Measurements from ENCODE around the gene OR1F1.
A peak's percentile ranks its signal among the peaks of the same experiment; 100 is the strongest.
"Not testable (repeated sequence)": the region's sequence is repeated elsewhere in the genome, so short reads cannot be mapped to it uniquely, and the experiment has no call there.

OR1F1 gene

GRCh38 chr16:3198334-3199072 lies 10.5 kb downstream of the OR1F1 start:
- DNase-seq (ENCODE audit: low spot score), result no peak

- DNase-seq (ENCODE audit: low spot score), result no peak
These were observed 15.0 kb downstream of the OR1F1 start for GRCh38 chr16:3202903-3203539.

GRCh38 chr16:3205939-3206338 lies 17.9 kb downstream of the OR1F1 start:
- not testable (repeated sequence) for DNase-seq (ENCODE audit: low spot score)

GRCh38 chr16:3207086-3207953 lies 19.3 kb downstream of the OR1F1 start:
- DNase-seq (ENCODE audit: low spot score), result no peak

- no peak for DNase-seq (ENCODE audit: low spot score)
These were observed 24.0 kb downstream of the OR1F1 start for GRCh38 chr16:3212006-3212405.

- no peak for DNase-seq (ENCODE audit: low spot score)
These were observed 24.6 kb downstream of the OR1F1 start for GRCh38 chr16:3212567-3212966.

- no peak for DNase-seq (ENCODE audit: low spot score)
These were observed 27.0 kb downstream of the OR1F1 start for GRCh38 chr16:3214904-3215600.

GRCh38 chr16:3215601-3216262 lies 27.7 kb downstream of the OR1F1 start:
- no peak for DNase-seq (ENCODE audit: low spot score)

- no peak for DNase-seq (ENCODE audit: low spot score)
These were observed 28.2 kb downstream of the OR1F1 start for GRCh38 chr16:3216263-3216640.

- DNase-seq (ENCODE audit: low spot score), result no peak
These were observed 32.8 kb downstream of the OR1F1 start for GRCh38 chr16:3220839-3221238.

GRCh38 chr16:3223913-3224515 lies 36.0 kb downstream of the OR1F1 start:
- no peak for DNase-seq (ENCODE audit: low spot score)

GRCh38 chr16:3234543-3234856 lies 46.5 kb downstream of the OR1F1 start:
- no peak for DNase-seq (ENCODE audit: low spot score)

GRCh38 chr16:3234857-3235561 lies 47.0 kb downstream of the OR1F1 start, which contains the start of gene ZNF200:
Gene ZNF200 (minus strand): TSS chr16:3235158. CDS start chr16:3233755, 1,403 bp downstream.
- DNase-seq (ENCODE audit: low spot score), result peak; percentile 97

GRCh38 chr16:3235856-3236669 lies 48.1 kb downstream of the OR1F1 start:
- no peak for DNase-seq (ENCODE audit: low spot score)

- DNase-seq (ENCODE audit: low spot score), result no peak
These were observed 53.8 kb downstream of the OR1F1 start for GRCh38 chr16:3241761-3242160.

- DNase-seq (ENCODE audit: low spot score), result no peak
These were observed 54.7 kb downstream of the OR1F1 start for GRCh38 chr16:3242709-3243108.

- no peak for DNase-seq (ENCODE audit: low spot score)
These were observed 55.9 kb downstream of the OR1F1 start for GRCh38 chr16:3243882-3244281.

GRCh38 chr16:3246002-3246401 lies 58.0 kb downstream of the OR1F1 start:
- DNase-seq (ENCODE audit: low spot score), result no peak

GRCh38 chr16:3246876-3247275 lies 58.9 kb downstream of the OR1F1 start:
- no peak for DNase-seq (ENCODE audit: low spot score)

GRCh38 chr16:3248596-3248995 lies 60.6 kb downstream of the OR1F1 start:
- DNase-seq (ENCODE audit: low spot score), result no peak

Data from GM03348 (cell line).